Endothelial cell of umbilical vein (primary cell): ENCODE data around the gene MS4A1. TPM values are rescaled to one million over a fixed set of nuclear protein-coding genes. Genes with fewer than 3 reads are reported as not detected.

ENCODE experiments used
- BruUV-seq: library from RNA; stranded (reverse); fragments of 400-500 nt; replicated peaks from 2 replicates; lab custom pipeline; 2021; lab: Mats Ljungman, UMichigan
- CTCF ChIA-PET: fragments of 300-600, 350-600 bp; sonication (Branson Sonifier 250); formaldehyde crosslinking; loops from one replicate; lab custom pipeline; 2021; ENCODE audit warnings: antibody characterized with exemption, inconsistent platforms; lab: Charles Lee
- POLR2A ChIA-PET: fragments of 300-600, 350-600 bp; sonication (Branson Sonifier 250); formaldehyde crosslinking; loops from one replicate; lab custom pipeline; 2021; ENCODE audit warnings: antibody characterized with exemption, inconsistent platforms; lab: Charles Lee
- DNase-seq: peaks from one replicate; pipeline ENCODE4 v3.0.0-alpha.2; 2011; ENCODE audit warnings: low read depth, low spot score
- FAIRE-seq: peaks from 2 replicates; lab custom pipeline; 2011; peaks lifted over from hg19 to GRCh38; lab: Jason Lieb, UNC
- H2AFZ ChIP-seq: 2 replicates; pipeline ENCODE4 v1.6.0; 2012; ENCODE audit warnings: low read depth, low read length, control low read depth, inconsistent platforms
- H3K27ac ChIP-seq: 2 replicates; pipeline ENCODE4 v1.5.1; 2011; ENCODE audit warnings: low read depth, mild to moderate bottlenecking, control low read depth, low read length, moderate library complexity; ENCODE audit not compliant: insufficient read depth
- H3K27me3 ChIP-seq, 2 experiments: 2 replicates each; pipeline versions ENCODE4 v1.6.0 to v1.6.1; 2011; ENCODE audit warnings: low read length in 2 of 2, mixed read lengths in 1 of 2; ENCODE audit not compliant: control insufficient read depth in 2 of 2, insufficient read depth in 2 of 2
- H3K36me3 ChIP-seq, 2 experiments: 2 replicates in 1 of 2; 3 replicates in 1 of 2; pipeline ENCODE4 v1.5.1; 2011; ENCODE audit warnings: low read length in 2 of 2, mild to moderate bottlenecking in 1 of 2, moderate library complexity in 1 of 2; ENCODE audit not compliant: control insufficient read depth in 2 of 2, insufficient read depth in 2 of 2; ENCODE audit errors: extremely low read depth in 1 of 2
- H3K4me1 ChIP-seq: 3 replicates; pipeline ENCODE4 v1.5.1; 2011; ENCODE audit warnings: mild to moderate bottlenecking, low read length; ENCODE audit not compliant: control insufficient read depth, insufficient read depth; ENCODE audit errors: extremely low read depth
- H3K4me2 ChIP-seq: 2 replicates; pipeline ENCODE4 v1.6.1; 2011; ENCODE audit warnings: low read length, control low read depth, mixed read lengths; ENCODE audit not compliant: insufficient read depth
- H3K4me3 ChIP-seq, 3 experiments: fragments of 200-600 bp in 1 of 3; sonication (generic), shearing (Covaris generic) in 1 of 3; replicated peaks in 1 of 3; 2 replicates each; pipeline ENCODE4 v1.5.1; 2011 to 2016; ENCODE audit warnings: control low read depth in 3 of 3, low read length in 3 of 3, mild to moderate bottlenecking in 2 of 3, inconsistent platforms in 1 of 3, low read depth in 1 of 3, moderate library complexity in 1 of 3; ENCODE audit not compliant: insufficient read depth in 1 of 3
- H3K79me2 ChIP-seq: 2 replicates; pipeline ENCODE4 v1.6.0; 2012; ENCODE audit warnings: low read length, inconsistent platforms; ENCODE audit not compliant: control insufficient read depth, insufficient read depth
- H3K9ac ChIP-seq: replicated peaks from 2 replicates; pipeline ENCODE3; 2011; ENCODE audit warnings: low read length, control low read depth; ENCODE audit not compliant: insufficient read depth; ENCODE audit errors: extremely low read depth
- H3K9me1 ChIP-seq: replicated peaks from 3 replicates; pipeline ENCODE4 v1.6.0; 2011; ENCODE audit warnings: mild to moderate bottlenecking, low read length; ENCODE audit not compliant: control insufficient read depth, insufficient read depth; ENCODE audit errors: extremely low read depth
- H3K9me3 ChIP-seq: replicated peaks from 2 replicates; pipeline ENCODE4 v1.5.1; 2012; ENCODE audit warnings: low read length, inconsistent platforms; ENCODE audit not compliant: control insufficient read depth, insufficient read depth
- H4K20me1 ChIP-seq: replicated peaks from 2 replicates; pipeline ENCODE3; 2011; ENCODE audit warnings: mild to moderate bottlenecking, low read length; ENCODE audit not compliant: control insufficient read depth, insufficient read depth; ENCODE audit errors: extremely low read depth
- EZH2 ChIP-seq: IDR thresholded peaks from 2 replicates; pipeline ENCODE4 v1.6.1; 2012; ENCODE audit warnings: borderline replicate concordance, low read depth, mild to moderate bottlenecking, moderate library complexity, low read length, inconsistent platforms; ENCODE audit not compliant: severe bottlenecking
- FOS ChIP-seq: IDR thresholded peaks from 2 replicates; pipeline ENCODE4 v1.6.1; 2011; ENCODE audit warnings: mild to moderate bottlenecking, low read length, moderate library complexity, borderline replicate concordance; ENCODE audit not compliant: insufficient read depth
- GATA2 ChIP-seq: IDR thresholded peaks from 2 replicates; pipeline ENCODE4 v1.7.0; 2011; ENCODE audit warnings: low read depth, mild to moderate bottlenecking, moderate library complexity, mixed read lengths, low read length; ENCODE audit not compliant: insufficient read length, insufficient read depth
- JUN ChIP-seq: IDR thresholded peaks from 2 replicates; pipeline ENCODE4 v1.6.1; 2011; ENCODE audit warnings: borderline replicate concordance, low read depth; ENCODE audit not compliant: insufficient read length, insufficient read depth
- MYC ChIP-seq: IDR thresholded peaks from one replicate; pipeline ENCODE4 v1.6.1; 2011; ENCODE audit warnings: mild to moderate bottlenecking, low read depth, low read length
- POLR2A ChIP-seq: IDR thresholded peaks from 2 replicates; pipeline ENCODE4 v1.6.1; 2012; ENCODE audit warnings: low read depth, mild to moderate bottlenecking, control low read depth, low read length
- POLR2AphosphoS5 ChIP-seq: IDR thresholded peaks from 2 replicates; pipeline ENCODE4 v1.6.1; 2012; ENCODE audit warnings: low read depth, mild to moderate bottlenecking, control low read depth, low read length, moderate library complexity; ENCODE audit not compliant: insufficient read depth
- dilution Hi-C: fragments of 300-500 bp; cut with MboI; formaldehyde crosslinking; loops from one replicate; pipeline ENCODE4 v1.15.0; 2019; ENCODE audit warnings: low sequenced_read_pairs; ENCODE audit not compliant: extremely low pct_ligation_motif_present
- intact Hi-C: fragments of 100-400 bp; cut with micrococcal nuclease; formaldehyde crosslinking; loops from one replicate; pipeline ENCODE4 v1.10.0; 2022
- polyA plus RNA-seq, 4 experiments: library from polyadenylated mRNA; depleted of rRNA in 3 of 4; stranded (reverse) in 3 of 4; unstranded in 1 of 4; fragments of >200 nt; gene quantifications; 2 replicates each; pipeline versions ENCODE4 v1.2.1 to v1.2.3, GENCODE V29; 2011 to 2012; ENCODE audit warnings: missing spikeins in 1 of 4
- total RNA-seq: library from RNA; stranded (reverse); gene quantifications from 2 replicates; pipeline ENCODE4 v1.2.3, GENCODE V29; 2021
- TF ChIP-seq, protein P1 (sequence below): IDR thresholded peaks from 2 replicates; pipeline ENCODE4 v1.6.1; 2011; ENCODE audit not compliant: insufficient read depth, insufficient read length
- TF ChIP-seq, protein P2 (sequence below), 2 donors: IDR thresholded peaks; 1 replicate in 1 of 2; 2 replicates in 1 of 2; pipeline ENCODE4 v1.5.1; 2011; ENCODE audit warnings: low read length in 2 of 2, mild to moderate bottlenecking in 2 of 2, moderate library complexity in 2 of 2, control low read depth in 1 of 2, inconsistent platforms in 1 of 2, low read depth in 1 of 2; ENCODE audit not compliant: insufficient read depth in 1 of 2; ENCODE audit errors: extremely low read depth in 1 of 2

MS4A1 gene
- total and polyA plus RNA-seq, 2 donors (not counting 3 experiments of a cell fraction or from before 2014, with no cell fraction given), result not detected

DNA sequence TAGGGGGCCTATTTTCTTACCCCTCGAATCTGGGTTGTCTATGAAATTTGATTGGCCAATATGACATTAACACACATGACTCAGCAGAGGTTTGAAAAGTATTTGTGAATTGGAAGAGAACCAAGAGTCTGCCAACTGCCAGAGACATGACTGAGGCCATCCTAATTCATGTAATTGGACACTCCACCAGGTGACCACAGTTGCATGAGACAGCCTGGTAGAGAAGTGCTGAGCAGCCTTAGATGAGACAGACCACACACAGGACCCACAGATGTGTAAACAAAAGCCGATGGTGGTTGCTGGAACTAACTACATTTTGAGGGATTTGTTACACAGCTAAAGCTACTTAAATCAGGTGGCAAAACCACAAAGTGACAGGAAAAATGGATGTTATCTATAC is 27.1 kb upstream of the MS4A1 start:
- H3K9ac ChIP-seq, result no peak overlapping the region
- BruUV-seq, result no TSS peak
- FAIRE-seq (no peak), DNase-seq (no peak)
- H3K4me1 ChIP-seq, result no peaks in the 10 kb centered on the region
- no peak overlapping the region for H3K4me3 ChIP-seq
- H3K36me3 ChIP-seq, result no peaks in the 10 kb centered on the region
- CTCF ChIA-PET, result no interaction called here
- H4K20me1 ChIP-seq, result no peaks in the 10 kb centered on the region
- no peaks in the 10 kb centered on the region for H3K79me2 ChIP-seq
- H3K4me2 ChIP-seq, result no peak overlapping the region
- no peaks in the 10 kb centered on the region for H3K9me1 ChIP-seq
- H2AFZ ChIP-seq, result no peak overlapping the region
- TF ChIP-seq, protein P1, sequence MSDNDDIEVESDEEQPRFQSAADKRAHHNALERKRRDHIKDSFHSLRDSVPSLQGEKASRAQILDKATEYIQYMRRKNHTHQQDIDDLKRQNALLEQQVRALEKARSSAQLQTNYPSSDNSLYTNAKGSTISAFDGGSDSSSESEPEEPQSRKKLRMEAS, result no peak
- TF ChIP-seq GATA2 (no peak), MYC (no peak), EZH2 (no peak), POLR2AphosphoS5 (no peak), FOS (no peak), JUN (no peak), POLR2A (no peak)
- TF ChIP-seq, protein P2, sequence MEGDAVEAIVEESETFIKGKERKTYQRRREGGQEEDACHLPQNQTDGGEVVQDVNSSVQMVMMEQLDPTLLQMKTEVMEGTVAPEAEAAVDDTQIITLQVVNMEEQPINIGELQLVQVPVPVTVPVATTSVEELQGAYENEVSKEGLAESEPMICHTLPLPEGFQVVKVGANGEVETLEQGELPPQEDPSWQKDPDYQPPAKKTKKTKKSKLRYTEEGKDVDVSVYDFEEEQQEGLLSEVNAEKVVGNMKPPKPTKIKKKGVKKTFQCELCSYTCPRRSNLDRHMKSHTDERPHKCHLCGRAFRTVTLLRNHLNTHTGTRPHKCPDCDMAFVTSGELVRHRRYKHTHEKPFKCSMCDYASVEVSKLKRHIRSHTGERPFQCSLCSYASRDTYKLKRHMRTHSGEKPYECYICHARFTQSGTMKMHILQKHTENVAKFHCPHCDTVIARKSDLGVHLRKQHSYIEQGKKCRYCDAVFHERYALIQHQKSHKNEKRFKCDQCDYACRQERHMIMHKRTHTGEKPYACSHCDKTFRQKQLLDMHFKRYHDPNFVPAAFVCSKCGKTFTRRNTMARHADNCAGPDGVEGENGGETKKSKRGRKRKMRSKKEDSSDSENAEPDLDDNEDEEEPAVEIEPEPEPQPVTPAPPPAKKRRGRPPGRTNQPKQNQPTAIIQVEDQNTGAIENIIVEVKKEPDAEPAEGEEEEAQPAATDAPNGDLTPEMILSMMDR (IDR thresholded peaks at IDR 0.05; ENCODE audit: extremely low read depth in 1 of 2, insufficient read depth in 1 of 2, low read depth in 1 of 2, low read length in 2 of 2), result no peak
- POLR2A ChIA-PET, result no interaction called here
- intact Hi-C loops, result no loop called here
- H3K27me3 ChIP-seq, result no peaks in the 10 kb centered on the region
- H3K27ac ChIP-seq, result no peak overlapping the region
- H3K9me3 ChIP-seq, result no peaks in the 10 kb centered on the region
- dilution Hi-C loops, result no loop called here
